ENCODE data around the gene LOXHD1. TPM values are rescaled to one million over a fixed set of nuclear protein-coding genes. Genes with fewer than 3 reads are reported as not detected.

The LOXHD1 gene, protein sequence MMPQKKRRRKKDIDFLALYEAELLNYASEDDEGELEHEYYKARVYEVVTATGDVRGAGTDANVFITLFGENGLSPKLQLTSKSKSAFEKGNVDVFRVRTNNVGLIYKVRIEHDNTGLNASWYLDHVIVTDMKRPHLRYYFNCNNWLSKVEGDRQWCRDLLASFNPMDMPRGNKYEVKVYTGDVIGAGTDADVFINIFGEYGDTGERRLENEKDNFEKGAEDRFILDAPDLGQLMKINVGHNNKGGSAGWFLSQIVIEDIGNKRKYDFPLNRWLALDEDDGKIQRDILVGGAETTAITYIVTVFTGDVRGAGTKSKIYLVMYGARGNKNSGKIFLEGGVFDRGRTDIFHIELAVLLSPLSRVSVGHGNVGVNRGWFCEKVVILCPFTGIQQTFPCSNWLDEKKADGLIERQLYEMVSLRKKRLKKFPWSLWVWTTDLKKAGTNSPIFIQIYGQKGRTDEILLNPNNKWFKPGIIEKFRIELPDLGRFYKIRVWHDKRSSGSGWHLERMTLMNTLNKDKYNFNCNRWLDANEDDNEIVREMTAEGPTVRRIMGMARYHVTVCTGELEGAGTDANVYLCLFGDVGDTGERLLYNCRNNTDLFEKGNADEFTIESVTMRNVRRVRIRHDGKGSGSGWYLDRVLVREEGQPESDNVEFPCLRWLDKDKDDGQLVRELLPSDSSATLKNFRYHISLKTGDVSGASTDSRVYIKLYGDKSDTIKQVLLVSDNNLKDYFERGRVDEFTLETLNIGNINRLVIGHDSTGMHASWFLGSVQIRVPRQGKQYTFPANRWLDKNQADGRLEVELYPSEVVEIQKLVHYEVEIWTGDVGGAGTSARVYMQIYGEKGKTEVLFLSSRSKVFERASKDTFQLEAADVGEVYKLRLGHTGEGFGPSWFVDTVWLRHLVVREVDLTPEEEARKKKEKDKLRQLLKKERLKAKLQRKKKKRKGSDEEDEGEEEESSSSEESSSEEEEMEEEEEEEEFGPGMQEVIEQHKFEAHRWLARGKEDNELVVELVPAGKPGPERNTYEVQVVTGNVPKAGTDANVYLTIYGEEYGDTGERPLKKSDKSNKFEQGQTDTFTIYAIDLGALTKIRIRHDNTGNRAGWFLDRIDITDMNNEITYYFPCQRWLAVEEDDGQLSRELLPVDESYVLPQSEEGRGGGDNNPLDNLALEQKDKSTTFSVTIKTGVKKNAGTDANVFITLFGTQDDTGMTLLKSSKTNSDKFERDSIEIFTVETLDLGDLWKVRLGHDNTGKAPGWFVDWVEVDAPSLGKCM (N-terminal part only)
- total RNA-seq (ENCODE audit: low replicate concordance) = not detected in 2 replicates
- long read RNA-seq = 0 reads

DNA sequence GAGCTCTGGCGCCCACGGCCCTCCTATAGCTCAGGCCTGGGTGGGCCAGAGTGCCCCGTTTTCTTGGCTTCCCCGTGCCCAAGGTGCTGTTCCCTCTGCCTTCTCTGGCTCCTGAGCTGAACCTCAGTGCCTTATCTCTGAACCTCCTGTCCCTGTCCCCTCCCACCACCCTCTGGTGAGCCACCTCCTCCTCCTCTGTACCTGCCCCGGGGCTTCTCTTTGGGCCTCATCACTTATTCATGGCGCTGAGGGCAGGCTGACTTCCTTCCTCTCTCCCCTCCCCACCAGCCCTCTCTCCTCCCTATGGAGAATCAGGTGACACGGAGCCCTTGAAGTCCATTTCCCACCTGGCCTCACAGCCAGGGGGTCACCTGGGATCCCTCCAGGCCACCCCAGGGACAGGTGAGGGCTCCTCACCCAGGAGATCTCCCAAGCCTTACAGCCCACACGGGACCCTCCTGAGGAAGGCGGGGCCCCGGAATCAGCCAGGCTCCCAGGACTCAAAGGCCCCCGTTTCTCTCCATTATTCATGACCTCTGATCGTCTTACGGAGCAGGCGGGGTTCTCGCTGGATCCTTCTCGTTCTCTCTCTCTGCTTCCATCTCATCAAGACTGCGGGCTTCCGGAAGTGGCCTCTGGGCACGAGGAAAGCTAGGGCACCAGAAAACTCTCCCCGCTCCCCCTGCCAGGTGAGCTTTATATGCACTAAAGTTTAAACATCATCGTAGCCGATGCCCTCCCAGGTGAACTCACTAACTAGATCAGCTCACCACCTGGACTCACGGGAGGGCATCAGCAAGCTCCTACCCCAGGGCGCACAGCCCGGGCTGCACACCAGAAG is at the start of gene LOXHD1:
Gene LOXHD1, minus strand, starts transcription at position 106 of the 841 bp plus-strand sequence. CDS start 187 bp downstream, outside the sequence.
- no peak for DNase-seq (ENCODE audit: extremely low spot score, unreplicated experiment)
- Mint-ChIP-seq H3K4me1 (ENCODE audit: unreplicated experiment) (peaks cover 5% of the 10 kb centered on the region), H3K9me3 (no peaks in the 10 kb centered on the region), H3K27ac (no peak within 1 kb of the TSS), H3K4me3 (no peak within 1 kb of the TSS), H3K36me3 (no peaks in the 10 kb centered on the region), H3K27me3 (peaks cover 17% of the 10 kb centered on the region)
- TF ChIP-seq, protein P1, sequence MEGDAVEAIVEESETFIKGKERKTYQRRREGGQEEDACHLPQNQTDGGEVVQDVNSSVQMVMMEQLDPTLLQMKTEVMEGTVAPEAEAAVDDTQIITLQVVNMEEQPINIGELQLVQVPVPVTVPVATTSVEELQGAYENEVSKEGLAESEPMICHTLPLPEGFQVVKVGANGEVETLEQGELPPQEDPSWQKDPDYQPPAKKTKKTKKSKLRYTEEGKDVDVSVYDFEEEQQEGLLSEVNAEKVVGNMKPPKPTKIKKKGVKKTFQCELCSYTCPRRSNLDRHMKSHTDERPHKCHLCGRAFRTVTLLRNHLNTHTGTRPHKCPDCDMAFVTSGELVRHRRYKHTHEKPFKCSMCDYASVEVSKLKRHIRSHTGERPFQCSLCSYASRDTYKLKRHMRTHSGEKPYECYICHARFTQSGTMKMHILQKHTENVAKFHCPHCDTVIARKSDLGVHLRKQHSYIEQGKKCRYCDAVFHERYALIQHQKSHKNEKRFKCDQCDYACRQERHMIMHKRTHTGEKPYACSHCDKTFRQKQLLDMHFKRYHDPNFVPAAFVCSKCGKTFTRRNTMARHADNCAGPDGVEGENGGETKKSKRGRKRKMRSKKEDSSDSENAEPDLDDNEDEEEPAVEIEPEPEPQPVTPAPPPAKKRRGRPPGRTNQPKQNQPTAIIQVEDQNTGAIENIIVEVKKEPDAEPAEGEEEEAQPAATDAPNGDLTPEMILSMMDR (conservative IDR thresholded peaks at IDR 0.05) = no peak

DNA sequence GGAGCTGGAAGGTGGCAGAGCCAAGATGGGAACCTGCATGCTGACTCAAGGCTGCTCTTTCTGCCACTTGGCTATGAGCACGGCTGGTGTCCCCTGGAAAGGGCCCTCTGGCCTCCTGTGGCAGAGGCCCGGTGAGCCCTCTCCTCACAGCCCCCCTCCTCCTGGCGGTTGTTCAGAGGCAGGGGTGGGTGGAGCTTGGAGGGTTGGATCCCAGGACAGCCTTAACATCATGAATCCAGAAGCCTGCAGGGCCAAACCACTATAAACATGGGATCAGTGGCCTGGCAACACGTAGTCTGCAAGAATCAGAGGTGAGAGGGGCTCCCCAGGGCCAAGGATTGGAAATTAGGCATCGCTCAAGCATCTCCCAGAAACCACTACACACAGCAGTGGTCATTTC is 48.5 kb upstream of the LOXHD1 start:
- no peaks in the 10 kb centered on the region for H3K36me3 Mint-ChIP-seq
- H3K27me3 Mint-ChIP-seq = peaks cover 7% of the 10 kb centered on the region
- H3K27ac Mint-ChIP-seq = no peak overlapping the region
- TF ChIP-seq, protein P1 (conservative IDR thresholded peaks at IDR 0.05) = no peak
- H3K9me3 Mint-ChIP-seq = peaks cover 4% of the 10 kb centered on the region
- no peak for DNase-seq (ENCODE audit: extremely low spot score, unreplicated experiment)
- H3K4me3 Mint-ChIP-seq = no peak overlapping the region
- peaks cover 10% of the 10 kb centered on the region for H3K4me1 Mint-ChIP-seq (ENCODE audit: unreplicated experiment)

DNA sequence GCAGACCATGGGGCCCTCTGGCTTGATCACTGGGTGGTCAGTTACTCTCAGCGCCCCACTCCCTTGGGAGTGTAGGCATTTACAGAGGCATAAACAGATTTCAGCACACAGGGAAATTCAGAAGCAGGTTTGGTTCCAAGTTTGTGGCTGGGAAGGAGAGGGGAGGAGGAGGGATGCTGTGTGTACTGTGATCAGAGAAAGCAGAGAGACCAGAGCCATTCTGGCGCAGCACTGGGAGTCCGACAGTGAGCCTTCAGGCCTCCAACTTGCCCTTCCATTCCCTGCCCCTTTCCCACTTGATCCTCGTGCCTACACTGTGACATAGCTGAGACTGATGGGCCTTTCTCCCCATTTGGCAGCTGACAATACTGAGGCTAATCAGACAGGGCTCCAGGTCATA is 47.8 kb upstream of the LOXHD1 start:
- H3K4me1 Mint-ChIP-seq (ENCODE audit: unreplicated experiment) = peaks cover 10% of the 10 kb centered on the region
- no peaks in the 10 kb centered on the region for H3K36me3 Mint-ChIP-seq
- TF ChIP-seq, protein P1 (conservative IDR thresholded peaks at IDR 0.05) = no peak
- no peak overlapping the region for H3K4me3 Mint-ChIP-seq
- peaks cover 4% of the 10 kb centered on the region for H3K9me3 Mint-ChIP-seq
- no peak overlapping the region for H3K27ac Mint-ChIP-seq
- no peak for DNase-seq (ENCODE audit: extremely low spot score, unreplicated experiment)
- peaks cover 7% of the 10 kb centered on the region for H3K27me3 Mint-ChIP-seq

DNA sequence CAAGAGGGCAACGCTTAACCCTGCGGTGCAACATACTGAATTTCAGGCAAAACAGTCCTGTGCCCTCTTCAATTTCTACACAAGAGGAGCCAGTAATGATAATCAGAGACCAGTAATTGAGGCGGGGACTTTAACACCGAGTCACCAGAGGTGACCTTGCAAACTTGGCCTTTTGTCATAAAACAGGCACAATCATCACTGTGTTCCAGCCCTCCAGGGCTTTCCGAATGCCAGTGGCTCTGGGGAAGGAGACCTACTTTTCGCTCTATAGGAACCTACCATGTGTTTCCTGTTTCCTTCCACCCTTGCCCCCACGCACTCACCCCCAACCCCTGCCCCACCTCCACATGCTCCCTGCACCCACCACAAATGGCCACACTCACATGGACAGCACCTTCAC is 47.2 kb upstream of the LOXHD1 start:
- Mint-ChIP-seq H3K36me3 (no peaks in the 10 kb centered on the region), H3K9me3 (peaks cover 4% of the 10 kb centered on the region), H3K4me3 (no peak overlapping the region), H3K27me3 (peaks cover 4% of the 10 kb centered on the region), H3K4me1 (ENCODE audit: unreplicated experiment) (peaks cover 10% of the 10 kb centered on the region), H3K27ac (no peak overlapping the region)
- DNase-seq (ENCODE audit: extremely low spot score, unreplicated experiment) = no peak
- TF ChIP-seq, protein P1 (conservative IDR thresholded peaks at IDR 0.05) = no peak

Data from type B pancreatic cell (in vitro differentiated cells).